Measurements from ENCODE around the gene ATF4.

DNA sequence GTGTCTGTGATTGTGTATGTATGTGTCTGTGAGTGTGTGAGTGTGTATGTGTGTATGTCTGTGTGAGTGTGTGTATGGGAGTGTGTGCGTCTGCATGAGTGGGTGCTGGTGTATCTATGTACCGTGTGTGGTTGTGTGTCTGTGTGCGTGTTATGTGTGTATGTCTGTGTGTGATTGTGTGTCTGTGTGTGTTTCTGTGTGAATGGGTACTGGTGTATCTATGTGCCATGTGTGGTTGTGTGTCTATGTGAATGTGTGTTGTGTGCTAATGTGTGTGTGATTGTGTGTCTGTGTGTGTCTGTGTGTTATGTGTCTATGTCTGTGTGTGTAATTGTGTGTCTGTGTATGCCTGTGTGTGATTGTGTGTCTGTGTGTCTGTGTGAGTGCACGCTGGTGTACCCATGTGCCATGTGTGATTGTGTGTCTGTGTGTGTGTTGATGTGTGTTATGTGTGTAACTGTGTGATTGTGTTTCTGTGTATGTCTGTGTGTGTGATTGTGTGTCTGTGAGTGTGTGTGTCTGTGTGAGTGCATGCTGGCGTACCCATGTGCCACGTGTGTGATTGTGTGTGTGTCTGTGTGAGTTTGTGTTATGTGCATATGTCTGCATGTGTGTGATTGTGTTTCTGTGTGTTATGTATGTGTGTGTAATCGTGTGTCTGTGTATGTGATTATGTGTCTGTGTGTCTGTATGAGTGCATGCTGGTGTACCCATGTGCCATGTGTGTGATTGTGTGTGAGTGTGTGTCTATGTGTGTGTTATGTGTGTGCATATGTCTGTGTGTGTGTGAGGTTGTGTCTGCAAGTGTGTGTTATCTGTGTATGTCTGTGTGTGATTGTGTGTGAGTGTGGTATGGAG lies 43.4 kb downstream of the ATF4 start:
- TF ChIP-seq GATA2 (IDR thresholded peaks at IDR 0.05; ENCODE audit: low read depth, low read length) (no peak), GATA3 (IDR thresholded peaks at IDR 0.05; ENCODE audit: low read depth, low read length) (no peak)

All from SH-SY5Y (cell line).